HUES6 (cell line): Measurements from ENCODE around the gene CFL1.
"Not testable (repeated sequence)": the region's sequence is repeated elsewhere in the genome, so short reads cannot be mapped to it uniquely, and the experiment has no call there.

Experiments used
- H3K27ac ChIP-seq: 2 replicates; pipeline ENCODE4 v1.7.0; 2013; ENCODE audit warnings: low read depth, mild to moderate bottlenecking, low read length, inconsistent platforms
- H3K27me3 ChIP-seq: 2 replicates; pipeline ENCODE4 v1.6.1; 2013; ENCODE audit warnings: low read length; ENCODE audit not compliant: control insufficient read depth, insufficient read depth
- H3K36me3 ChIP-seq: 2 replicates; pipeline ENCODE4 v1.6.1; 2013; ENCODE audit warnings: low read length; ENCODE audit not compliant: control insufficient read depth, insufficient read depth
- H3K4me1 ChIP-seq: 2 replicates; pipeline ENCODE4 v1.6.1; 2013; ENCODE audit warnings: low read length; ENCODE audit not compliant: control insufficient read depth, insufficient read depth
- H3K4me3 ChIP-seq: 2 replicates; pipeline ENCODE4 v1.5.1; 2013; ENCODE audit warnings: low read depth, low read length
- H3K9ac ChIP-seq: one replicate; pipeline ENCODE4 v1.6.1; 2013; ENCODE audit warnings: mild to moderate bottlenecking, low read length
- H3K9me3 ChIP-seq: 2 replicates; pipeline ENCODE4 v1.6.1; 2013; ENCODE audit warnings: low read depth, low read length; ENCODE audit not compliant: control insufficient read depth, insufficient read depth

Gene CFL1

DNA sequence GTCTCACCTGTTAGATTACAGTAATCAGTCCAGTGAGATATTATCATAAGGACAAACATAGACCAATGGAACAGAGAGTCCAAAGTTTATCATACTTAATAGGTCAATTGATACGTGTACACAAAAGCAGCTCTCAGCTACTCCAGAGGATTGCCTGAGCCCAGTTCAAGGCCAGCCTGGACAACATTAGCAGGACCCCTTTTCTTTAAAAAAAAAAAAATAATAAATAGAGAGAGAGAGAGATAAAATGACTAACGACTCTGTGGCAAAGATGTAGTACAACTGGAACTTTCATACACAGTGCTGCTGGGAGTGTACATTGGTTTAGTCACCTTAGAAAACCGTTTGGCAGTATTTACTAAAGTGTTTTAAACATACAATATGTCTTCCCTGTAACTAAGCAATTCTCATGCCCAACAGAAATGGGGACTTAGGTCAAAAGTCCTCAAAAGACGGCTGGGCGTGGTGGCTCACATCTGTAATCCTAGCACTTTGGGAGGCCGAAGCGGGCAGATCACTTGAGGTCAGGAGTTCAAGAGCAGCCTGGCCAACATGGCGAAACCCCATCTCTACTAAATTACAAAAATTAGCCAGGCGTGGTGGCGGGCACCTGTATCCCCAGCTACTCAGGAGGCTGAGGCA is 13.6 kb downstream of the CFL1 start:
- no peak overlapping the region for H3K27ac ChIP-seq
- no peaks in the 10 kb centered on the region for H3K27me3 ChIP-seq
- H3K9me3 ChIP-seq: no peaks in the 10 kb centered on the region
- H3K4me1 ChIP-seq: no peaks in the 10 kb centered on the region
- no peak overlapping the region for H3K9ac ChIP-seq
- H3K4me3 ChIP-seq: no peak overlapping the region
- no peaks in the 10 kb centered on the region for H3K36me3 ChIP-seq

DNA sequence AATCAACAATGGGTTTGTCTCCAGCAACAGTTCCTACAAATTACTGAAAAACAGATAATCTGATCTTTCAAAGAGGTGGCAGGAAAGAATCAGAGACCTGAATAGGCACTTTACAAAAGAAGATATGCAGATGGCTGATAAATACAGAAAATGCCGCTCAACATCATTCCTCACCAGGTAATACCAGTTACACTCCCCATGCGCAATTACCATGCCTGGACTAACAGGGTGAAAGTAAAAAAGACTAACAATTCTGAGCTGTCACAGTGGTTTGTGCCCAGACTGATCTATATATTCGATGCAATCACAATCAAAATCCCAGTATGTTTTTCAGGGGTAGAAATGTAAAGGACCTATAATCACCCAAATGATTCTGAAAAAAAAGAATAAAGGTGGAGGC is 14.2 kb downstream of the CFL1 start:
- H3K36me3 ChIP-seq: no peaks in the 10 kb centered on the region
- no peak overlapping the region for H3K4me3 ChIP-seq
- no peak overlapping the region for H3K9ac ChIP-seq
- H3K4me1 ChIP-seq: no peaks in the 10 kb centered on the region
- H3K27ac ChIP-seq: no peak overlapping the region
- no peaks in the 10 kb centered on the region for H3K27me3 ChIP-seq
- H3K9me3 ChIP-seq: no peaks in the 10 kb centered on the region

DNA sequence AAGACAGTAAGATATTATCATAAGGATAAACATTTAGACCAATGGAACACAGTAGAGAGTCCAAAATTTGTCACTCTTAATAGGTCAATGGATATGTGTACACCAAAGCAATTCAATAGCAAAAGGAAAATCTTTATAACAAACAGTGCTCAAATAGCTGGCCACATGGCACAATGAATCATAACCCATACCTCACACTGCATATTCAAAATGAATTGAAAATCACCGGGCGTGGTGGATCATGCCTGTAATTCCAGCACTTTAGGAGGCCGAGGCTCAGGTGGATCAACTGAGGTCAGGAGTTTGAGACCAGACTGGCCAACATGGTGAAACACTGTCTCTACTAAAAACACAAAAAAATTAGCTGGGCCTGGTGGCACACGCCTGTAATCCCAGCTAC is 15.8 kb downstream of the CFL1 start:
- H3K9me3 ChIP-seq: no peaks in the 10 kb centered on the region

DNA sequence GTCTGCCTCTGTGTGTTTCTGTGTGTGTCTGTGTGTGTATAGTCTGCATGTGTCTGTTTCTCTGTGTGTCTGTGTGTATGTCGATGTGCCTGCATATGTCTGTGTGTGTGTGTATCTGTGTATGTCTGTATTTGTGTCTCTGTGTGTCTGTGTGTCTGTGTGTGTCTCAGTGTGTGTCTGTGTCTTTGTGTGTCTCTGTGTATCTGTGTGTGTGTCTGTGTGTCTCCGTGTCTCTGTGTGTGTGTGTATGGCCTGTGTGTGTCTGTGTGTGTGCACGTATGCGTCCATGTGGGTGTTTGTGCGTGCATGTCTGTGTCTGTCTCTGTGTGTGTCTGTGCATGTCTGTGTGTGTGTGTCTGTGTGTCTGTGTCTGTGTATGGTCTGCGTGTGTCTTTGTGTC is 23.8 kb downstream of the CFL1 start:
- peaks cover 9% of the 10 kb centered on the region for H3K27me3 ChIP-seq
- H3K36me3 ChIP-seq: no peaks in the 10 kb centered on the region
- peak overlapping the region; percentile 67 for H3K4me3 ChIP-seq
- H3K4me1 ChIP-seq: peaks cover 11% of the 10 kb centered on the region
- H3K9me3 ChIP-seq: no peaks in the 10 kb centered on the region
- no peak overlapping the region for H3K27ac ChIP-seq
- peak overlapping the region; percentile 84 for H3K9ac ChIP-seq

More for the DNA sequence above, 15.8 kb downstream of the CFL1 start:
- Histone ChIP-seq H3K4me1 (no peaks in the 10 kb centered on the region), H3K27ac (no peak overlapping the region), H3K27me3 (no peaks in the 10 kb centered on the region), H3K9ac (no peak overlapping the region), H3K4me3 (no peak overlapping the region), H3K36me3 (no peaks in the 10 kb centered on the region)

DNA sequence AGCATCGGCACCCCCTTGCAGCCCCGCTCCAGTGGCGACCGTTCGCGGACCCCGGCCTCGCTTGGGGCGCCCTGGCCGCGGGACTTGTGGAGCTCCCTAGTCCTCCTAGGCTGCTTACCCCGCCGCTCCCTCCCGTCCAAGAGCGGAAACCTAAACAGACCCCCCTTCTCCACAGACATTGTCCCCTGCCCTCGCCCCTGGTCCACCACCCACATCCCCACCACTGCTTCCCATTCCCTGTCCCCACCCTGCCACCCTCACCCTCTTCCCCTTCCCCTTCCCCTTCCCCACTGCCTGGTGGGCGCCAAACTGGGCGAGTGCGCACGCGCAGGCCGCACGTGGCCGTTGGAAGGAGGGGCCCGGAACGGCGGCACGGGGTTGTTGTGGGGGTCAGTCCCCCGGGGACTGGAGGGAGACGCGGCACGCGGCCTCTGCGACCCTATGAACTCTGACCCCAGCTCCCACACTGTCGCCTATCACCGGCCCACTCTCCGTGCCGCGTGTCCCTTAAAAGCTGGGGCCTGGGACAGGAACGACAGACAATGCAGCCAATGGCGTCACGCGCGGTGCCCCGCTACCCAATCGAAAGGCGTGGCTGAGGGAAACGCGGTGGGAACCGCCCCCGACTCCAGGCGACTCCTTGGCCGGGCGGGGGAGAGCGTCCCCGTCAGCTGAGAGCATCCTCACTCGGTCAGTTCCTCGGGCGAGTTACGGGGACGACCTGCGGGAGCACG is 24.5 kb downstream of the CFL1 start, which contains the start of gene SNX32:
Gene SNX32 (plus strand): TSS at position 667 of the 734 bp plus-strand sequence. CDS start 103 bp downstream, outside the sequence.
- Histone ChIP-seq H3K27ac (peak within 1 kb of the TSS; percentile 75), H3K27me3 (peaks cover 9% of the 10 kb centered on the region), H3K4me3 (peak within 1 kb of the TSS; percentile 67), H3K36me3 (no peaks in the 10 kb centered on the region), H3K9me3 (no peaks in the 10 kb centered on the region), H3K9ac (peak within 1 kb of the TSS; percentile 84), H3K4me1 (peaks cover 11% of the 10 kb centered on the region)

DNA sequence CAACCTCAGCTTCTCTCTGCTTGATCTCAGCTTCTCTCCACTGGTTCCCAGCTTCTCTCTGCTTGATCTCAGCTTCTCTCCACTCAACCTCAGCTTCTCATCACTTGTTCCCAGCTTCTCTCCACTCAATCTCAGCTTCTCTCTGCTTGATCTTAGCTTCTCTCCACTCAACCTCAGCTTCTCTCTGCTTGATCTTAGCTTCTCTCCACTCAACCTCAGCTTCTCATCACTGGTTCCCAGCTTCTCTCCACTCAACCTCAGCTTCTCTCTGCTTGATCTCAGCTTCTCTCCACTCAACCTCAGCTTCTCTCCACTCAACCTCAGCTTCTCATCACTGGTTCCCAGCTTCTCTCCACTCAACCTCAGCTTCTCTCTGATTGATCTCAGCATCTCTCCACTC is 25.7 kb downstream of the CFL1 start:
- not testable (repeated sequence) for H3K27ac ChIP-seq, H3K9ac ChIP-seq

DNA sequence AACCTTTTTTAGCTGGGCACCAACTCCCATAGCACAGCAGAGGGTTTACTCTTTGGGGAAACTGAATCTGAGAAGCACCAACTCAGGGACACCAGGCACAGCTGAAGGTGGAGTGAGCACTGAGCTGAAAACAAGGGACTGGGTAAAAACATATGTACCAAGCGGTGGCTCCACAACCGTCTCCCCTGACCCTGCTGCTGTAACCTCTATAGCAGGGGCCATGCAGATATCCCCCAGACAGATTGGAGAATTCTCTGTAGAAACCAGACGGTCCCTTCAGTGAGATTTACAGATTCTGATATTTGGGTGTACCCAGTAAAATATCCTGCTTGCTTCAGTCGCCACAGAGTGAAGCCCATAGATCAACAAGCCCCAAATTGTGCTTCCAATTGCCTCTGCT is 28.5 kb downstream of the CFL1 start:
- Histone ChIP-seq H3K36me3 (peaks cover 2% of the 10 kb centered on the region; the same call in 1 of the 2 replicates), H3K27ac (no peak overlapping the region), H3K27me3 (peaks cover 9% of the 10 kb centered on the region), H3K9ac (no peak overlapping the region), H3K4me1 (peaks cover 9% of the 10 kb centered on the region), H3K4me3 (no peak overlapping the region), H3K9me3 (no peaks in the 10 kb centered on the region)

More for the DNA sequence above, 25.7 kb downstream of the CFL1 start:
- H3K27me3 ChIP-seq, H3K36me3 ChIP-seq, H3K4me3 ChIP-seq, H3K9me3 ChIP-seq: not testable (repeated sequence)
- peaks cover 11% of the 10 kb centered on the region for H3K4me1 ChIP-seq

DNA sequence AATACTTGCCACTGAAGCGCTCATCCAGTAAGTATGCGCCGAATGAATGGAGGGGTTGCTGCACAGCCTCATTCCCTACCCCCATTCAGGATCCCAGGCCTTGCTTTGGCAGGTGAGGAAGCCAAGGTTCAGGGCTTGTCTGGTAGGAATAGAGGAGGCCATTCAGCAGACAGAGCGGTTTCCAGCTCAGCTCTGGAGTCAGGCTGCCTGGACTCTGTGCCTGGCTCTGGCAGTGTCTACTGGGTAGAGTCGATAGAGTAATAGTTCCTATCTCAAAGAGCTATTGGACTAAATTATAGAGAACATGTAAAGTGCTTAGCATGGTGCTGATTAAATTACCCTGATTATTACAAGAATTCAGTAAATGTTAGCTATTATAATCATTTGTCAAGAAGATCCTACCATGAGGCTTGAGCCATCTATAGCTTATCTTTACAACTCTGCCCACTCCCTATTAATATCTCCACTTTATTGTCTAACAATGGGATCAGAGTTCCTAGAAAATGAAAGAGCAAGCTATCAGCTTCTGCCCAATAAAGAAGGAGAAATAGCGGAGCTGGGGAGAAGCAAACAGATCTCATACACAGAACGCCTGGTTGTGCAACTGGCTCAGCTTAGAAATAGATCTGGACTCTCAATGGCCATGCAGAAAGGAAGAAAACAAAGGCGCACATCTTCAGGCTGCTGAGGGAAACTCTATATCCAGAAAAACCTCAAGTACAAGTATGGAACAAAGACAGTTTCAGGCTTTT is 30.8 kb downstream of the CFL1 start:
- H3K9me3 ChIP-seq: no peaks in the 10 kb centered on the region
- H3K4me3 ChIP-seq: no peak overlapping the region
- H3K36me3 ChIP-seq: peaks cover 5% of the 10 kb centered on the region; the same call in 1 of the 2 replicates
- H3K27me3 ChIP-seq: no peaks in the 10 kb centered on the region
- no peak overlapping the region for H3K27ac ChIP-seq
- H3K4me1 ChIP-seq: no peaks in the 10 kb centered on the region
- no peak overlapping the region for H3K9ac ChIP-seq

DNA sequence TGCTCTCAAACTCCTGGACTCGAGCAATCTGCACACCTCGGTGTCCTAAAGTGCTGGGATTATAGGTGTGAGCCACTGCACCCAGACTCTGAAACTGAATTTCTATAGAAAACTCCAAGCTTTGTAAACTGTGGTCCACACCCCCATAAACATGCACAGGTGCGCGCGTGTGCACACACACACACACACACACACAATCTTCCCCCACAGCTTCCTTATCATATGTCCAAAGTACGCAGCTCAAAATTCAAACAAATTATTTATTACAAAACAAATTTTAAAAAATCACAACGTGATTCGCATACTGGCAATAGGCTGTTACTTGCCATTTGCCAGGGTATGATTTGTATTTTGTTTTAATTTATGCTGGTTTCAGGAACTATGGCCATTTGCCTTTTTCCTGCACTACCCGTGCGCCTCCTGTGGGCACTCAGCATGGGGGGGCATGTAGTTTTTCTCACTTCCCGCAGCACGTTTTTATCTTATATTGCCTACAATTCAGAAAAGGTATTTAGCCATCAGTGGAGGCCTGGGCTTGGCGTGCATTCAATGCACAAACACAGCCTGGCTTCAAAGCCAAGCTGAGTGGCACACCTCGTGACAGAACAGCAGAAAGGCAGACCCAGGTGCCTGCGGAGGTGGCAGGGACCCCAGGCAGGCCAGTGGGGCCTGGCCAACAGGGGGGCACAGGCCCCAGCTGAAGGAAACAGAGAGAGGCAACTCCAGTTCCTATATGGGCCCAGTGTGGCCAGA is 35.0 kb downstream of the CFL1 start:
- Histone ChIP-seq H3K27ac (no peak overlapping the region), H3K27me3 (peaks cover under 1% of the 10 kb centered on the region), H3K9ac (no peak overlapping the region), H3K4me1 (no peaks in the 10 kb centered on the region), H3K9me3 (no peaks in the 10 kb centered on the region), H3K36me3 (peaks cover 5% of the 10 kb centered on the region; the same call in 1 of the 2 replicates), H3K4me3 (no peak overlapping the region)

DNA sequence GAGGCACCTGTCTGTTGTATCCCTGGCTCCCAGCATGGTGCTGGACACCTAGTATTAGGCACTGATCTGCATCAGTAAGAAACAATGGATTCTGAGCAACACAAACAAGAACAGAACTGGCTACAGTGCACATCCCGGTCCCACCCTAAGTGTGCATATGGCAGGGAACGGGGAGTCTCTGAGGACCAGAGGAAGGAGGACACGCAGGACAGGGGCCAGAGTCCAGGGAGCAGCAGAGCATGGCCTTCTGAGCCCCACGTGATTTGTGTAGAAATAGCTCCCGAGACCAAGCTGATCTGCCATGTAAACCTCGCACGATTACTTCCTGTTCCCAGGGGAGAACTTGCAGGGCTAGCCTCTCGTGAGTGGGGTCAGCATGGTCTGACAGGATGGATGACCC is 36.9 kb downstream of the CFL1 start:
- Histone ChIP-seq H3K9me3 (no peaks in the 10 kb centered on the region), H3K4me3 (no peak overlapping the region), H3K4me1 (no peaks in the 10 kb centered on the region), H3K27ac (no peak overlapping the region), H3K9ac (no peak overlapping the region), H3K27me3 (peaks cover 7% of the 10 kb centered on the region), H3K36me3 (peaks cover 5% of the 10 kb centered on the region; the same call in 1 of the 2 replicates)
